T-helper 17 cell (primary cell): ENCODE data around the gene GIPC3. TPM values are rescaled to one million over a fixed set of nuclear protein-coding genes. Genes with fewer than 3 reads are reported as not detected.

Experiments
- ATAC-seq: fragments of 150-1000 bp; cut with Tn5 transposase; 2 replicates; pipeline ENCODE4 v1.10.0; 2021; ENCODE audit warnings: mild to moderate bottlenecking, moderate library complexity
- DNase-seq, 3 donors: peaks; one replicate each; pipeline versions ENCODE4 v3.0.0 to v3.0.0-alpha.2; 2020 to 2021
- H3K9me3 ChIP-seq: one replicate; pipeline ENCODE4 v1.7.0; 2013; ENCODE audit warnings: low read length, mild to moderate bottlenecking; ENCODE audit not compliant: control insufficient read depth, poor library complexity, severe bottlenecking
- H3K27ac Mint-ChIP-seq: one replicate; pipeline ENCODE4 v1.8.0; 2022; ENCODE audit warnings: mild to moderate bottlenecking, moderate library complexity, mixed read lengths
- H3K27me3 Mint-ChIP-seq: one replicate; pipeline ENCODE4 v1.8.0; 2022; ENCODE audit warnings: mixed read lengths
- H3K36me3 Mint-ChIP-seq: one replicate; pipeline ENCODE4 v1.8.0; 2022; ENCODE audit warnings: low read depth, mixed read lengths
- H3K4me1 Mint-ChIP-seq: one replicate; pipeline ENCODE4 v1.8.0; 2022; ENCODE audit warnings: mild to moderate bottlenecking, mixed read lengths
- H3K4me3 Mint-ChIP-seq: one replicate; pipeline ENCODE4 v1.8.0; 2022; ENCODE audit warnings: mild to moderate bottlenecking, moderate library complexity, mixed read lengths
- total RNA-seq, 4 donors: library from RNA in 2 of 4; stranded (reverse) in 2 of 4; gene quantifications; one replicate each; pipeline ENCODE4 v1.2.3 and lab custom pipeline; 2022 to 2026

Gene GIPC3
- total RNA-seq, 2 donors from 2014 or later: 0.42 to 3.3 TPM

DNA sequence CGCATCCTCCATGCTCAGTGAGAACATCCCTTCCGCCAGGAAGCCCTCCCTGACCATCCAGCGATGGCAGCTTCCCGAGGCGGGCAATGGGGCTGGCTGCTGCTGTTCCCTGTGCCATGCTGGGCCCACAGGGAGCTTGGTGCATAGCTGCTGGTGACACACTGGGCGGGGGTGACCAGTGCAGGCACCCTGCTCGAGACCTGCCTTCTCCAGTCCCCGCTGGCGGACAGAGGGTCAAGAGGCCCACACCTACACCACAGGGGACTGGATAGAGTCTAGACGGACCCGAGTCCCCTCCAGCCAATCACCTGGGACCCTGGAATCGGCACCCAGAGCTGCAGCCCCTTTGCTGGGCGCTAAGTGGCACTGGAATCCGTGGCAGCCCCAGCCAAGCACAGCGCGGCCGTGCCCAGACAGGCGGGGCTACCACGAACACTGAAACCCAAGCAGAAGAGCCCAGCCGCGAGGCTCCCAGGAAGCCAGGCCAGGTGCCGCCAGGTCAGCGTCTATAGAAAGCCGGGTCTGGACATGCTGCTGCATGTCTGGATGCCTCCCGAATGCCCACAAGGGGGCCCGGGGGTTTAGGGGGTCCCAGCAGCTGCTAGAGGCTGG is 30.4 kb downstream of the GIPC3 start:
- H3K27ac Mint-ChIP-seq: no peak overlapping the region
- no peaks in the 10 kb centered on the region for H3K27me3 Mint-ChIP-seq
- H3K36me3 Mint-ChIP-seq: no peaks in the 10 kb centered on the region
- ATAC-seq: no peak
- peaks cover 10% of the 10 kb centered on the region for H3K4me1 Mint-ChIP-seq
- no peak overlapping the region for H3K4me3 Mint-ChIP-seq
- DNase-seq: no peak
- H3K9me3 ChIP-seq: no peaks in the 10 kb centered on the region

GRCh38 chr19:3617463-3617862 is 32.2 kb downstream of the GIPC3 start:
- peak overlapping the region; percentile 34 for H3K27ac Mint-ChIP-seq
- no peak overlapping the region for H3K4me3 Mint-ChIP-seq
- no peak for ATAC-seq

DNA sequence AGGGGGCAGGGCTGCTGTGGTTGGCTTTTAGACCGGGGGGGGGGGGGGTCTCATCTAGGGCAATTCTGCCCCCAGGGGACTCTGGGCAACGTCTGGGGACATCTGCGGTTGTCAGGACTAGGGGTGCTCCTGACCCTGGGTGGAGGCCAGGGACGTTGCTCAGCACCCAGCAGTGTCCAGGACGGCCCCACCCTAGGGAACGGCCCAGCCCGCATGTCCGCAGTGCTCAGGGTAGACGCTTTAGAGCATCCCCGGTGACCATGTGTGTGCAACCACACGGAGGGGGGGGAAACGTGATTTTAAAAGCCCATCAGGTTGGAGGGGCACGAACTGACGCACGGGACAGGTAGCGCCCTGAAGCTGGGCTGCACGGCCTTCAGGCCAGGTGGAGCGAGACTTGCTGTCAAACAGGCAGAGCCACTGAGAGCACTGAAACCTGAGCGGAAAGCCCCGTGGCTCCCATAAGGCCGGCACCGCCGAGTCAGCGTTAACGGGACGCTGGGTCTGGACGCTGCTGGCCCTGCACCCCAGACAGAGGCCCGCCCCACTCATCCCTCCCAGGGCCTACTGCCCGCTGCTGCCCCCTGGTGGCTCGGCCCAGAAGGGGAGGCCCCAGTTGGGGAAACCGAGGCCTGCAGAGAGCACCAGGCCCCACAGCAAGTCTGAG is 33.0 kb downstream of the GIPC3 start:
- no peak overlapping the region for H3K27ac Mint-ChIP-seq
- H3K36me3 Mint-ChIP-seq: no peaks in the 10 kb centered on the region
- peaks cover 12% of the 10 kb centered on the region for H3K4me1 Mint-ChIP-seq
- H3K27me3 Mint-ChIP-seq: no peaks in the 10 kb centered on the region
- peak; percentile 24 to 57 (median 34) for DNase-seq
- ATAC-seq: peak; percentile 77
- H3K9me3 ChIP-seq: no peaks in the 10 kb centered on the region
- no peak overlapping the region for H3K4me3 Mint-ChIP-seq

More at GRCh38 chr19:3617463-3617862, 32.2 kb downstream of the GIPC3 start:
- Mint-ChIP-seq H3K27me3 (no peaks in the 10 kb centered on the region), H3K36me3 (no peaks in the 10 kb centered on the region), H3K4me1 (peaks cover 12% of the 10 kb centered on the region)
- DNase-seq: no peak
- no peaks in the 10 kb centered on the region for H3K9me3 ChIP-seq

DNA sequence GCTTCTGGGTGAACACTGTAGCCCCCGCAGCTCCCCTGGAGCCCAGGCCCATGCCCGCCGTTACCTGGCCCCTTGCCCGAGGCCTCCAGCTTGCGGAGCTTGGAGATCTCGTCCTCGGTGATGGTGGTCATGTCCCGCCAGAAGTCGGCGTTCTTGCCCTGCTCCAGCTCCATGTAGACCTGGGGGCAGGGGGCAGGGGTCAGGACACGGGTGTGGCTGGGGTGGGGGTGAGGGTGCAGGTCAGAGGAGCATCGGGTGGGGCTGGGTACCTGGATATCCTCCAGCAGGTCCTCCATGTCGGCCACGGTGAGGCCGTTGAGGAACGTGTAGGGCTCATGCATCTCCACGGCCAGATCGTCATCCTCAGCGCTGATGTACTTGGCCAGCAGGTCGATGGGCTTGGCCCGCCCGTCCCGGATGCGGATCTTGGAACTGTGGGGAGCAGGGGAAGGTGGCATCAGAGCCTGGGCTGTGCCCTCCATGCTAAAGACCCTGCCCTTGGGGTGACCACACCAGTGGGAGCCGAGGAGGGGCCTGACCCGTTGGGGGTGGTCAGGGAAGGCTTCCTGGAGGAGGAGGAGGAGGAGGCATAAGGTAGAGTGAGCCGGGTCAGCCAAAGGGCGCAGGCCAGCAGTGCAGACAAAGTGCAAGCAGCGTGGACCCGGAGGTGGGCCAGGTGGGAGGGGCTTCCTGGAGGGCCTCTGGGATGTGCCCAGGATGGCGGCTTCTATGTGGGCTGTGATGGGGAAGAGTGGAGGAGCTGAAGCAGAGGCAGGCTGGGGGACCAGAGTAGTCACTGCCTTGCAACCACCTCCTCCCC is 33.7 kb downstream of the GIPC3 start:
- Mint-ChIP-seq H3K4me3 (no peak overlapping the region), H3K36me3 (no peaks in the 10 kb centered on the region), H3K4me1 (peaks cover 13% of the 10 kb centered on the region), H3K27me3 (no peaks in the 10 kb centered on the region), H3K27ac (no peak overlapping the region)
- no peaks in the 10 kb centered on the region for H3K9me3 ChIP-seq
- ATAC-seq (no peak), DNase-seq (no peak)

DNA sequence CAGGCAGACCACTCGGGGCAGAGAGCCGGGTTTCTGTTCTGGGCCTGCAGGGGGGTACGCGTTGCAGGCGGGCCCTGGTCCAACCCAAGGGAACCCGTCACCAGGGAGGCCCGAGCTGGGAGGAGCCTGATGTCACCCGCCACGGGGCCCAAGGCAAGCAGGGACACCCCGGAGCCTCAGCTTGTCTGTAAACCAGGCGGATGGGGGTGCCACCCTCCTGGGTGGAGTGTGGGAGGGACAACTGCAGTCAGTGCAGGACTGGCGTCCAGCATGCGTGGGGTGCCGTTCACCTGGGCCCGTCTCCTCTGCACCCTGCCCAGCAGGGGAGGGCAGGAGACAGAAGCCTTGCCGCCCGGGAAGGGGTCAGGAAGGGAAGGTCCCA is 34.3 kb downstream of the GIPC3 start:
- H3K4me3 Mint-ChIP-seq: no peak overlapping the region
- no peaks in the 10 kb centered on the region for H3K36me3 Mint-ChIP-seq
- no peaks in the 10 kb centered on the region for H3K9me3 ChIP-seq
- no peak overlapping the region for H3K27ac Mint-ChIP-seq
- peaks cover 19% of the 10 kb centered on the region for H3K4me1 Mint-ChIP-seq
- DNase-seq (no peak), ATAC-seq (no peak)
- H3K27me3 Mint-ChIP-seq: no peaks in the 10 kb centered on the region

DNA sequence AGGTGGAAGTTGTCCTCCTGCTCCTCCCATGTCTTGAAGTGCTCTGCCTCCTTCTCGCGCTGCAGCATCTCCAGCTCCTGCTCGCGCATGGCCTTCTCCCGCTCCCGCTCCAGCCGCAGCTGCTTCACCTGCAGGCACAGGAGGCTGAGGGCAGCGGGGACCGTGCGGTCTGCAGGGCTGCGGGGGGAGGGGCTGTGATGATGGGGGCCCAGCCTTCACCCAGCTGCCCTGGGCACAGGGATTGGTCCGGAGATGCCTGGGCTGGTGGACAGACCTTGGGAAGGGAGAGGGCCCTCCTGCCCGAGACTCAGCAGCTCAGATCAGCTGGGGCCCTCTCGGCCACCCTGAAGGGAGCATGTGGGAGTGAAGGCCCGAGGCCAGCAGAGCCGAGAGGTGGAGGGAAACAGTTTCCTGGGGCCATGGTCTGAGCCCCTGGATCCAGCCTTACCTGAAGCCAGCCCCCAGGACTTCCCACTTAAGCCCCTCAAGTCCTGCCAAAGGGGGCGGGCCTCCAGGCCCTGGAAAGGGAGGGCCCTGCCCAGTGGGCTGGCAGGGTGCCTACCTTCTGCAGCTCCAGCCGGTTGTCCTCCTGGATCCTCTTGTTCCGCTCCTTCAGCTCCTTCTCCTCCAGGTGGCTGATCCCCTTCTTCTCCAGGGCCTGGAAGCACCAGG is 35.0 kb downstream of the GIPC3 start:
- Mint-ChIP-seq H3K27me3 (no peaks in the 10 kb centered on the region), H3K4me1 (peaks cover 20% of the 10 kb centered on the region), H3K4me3 (no peak overlapping the region), H3K36me3 (no peaks in the 10 kb centered on the region), H3K27ac (no peak overlapping the region)
- DNase-seq (no peak), ATAC-seq (no peak)
- no peaks in the 10 kb centered on the region for H3K9me3 ChIP-seq

DNA sequence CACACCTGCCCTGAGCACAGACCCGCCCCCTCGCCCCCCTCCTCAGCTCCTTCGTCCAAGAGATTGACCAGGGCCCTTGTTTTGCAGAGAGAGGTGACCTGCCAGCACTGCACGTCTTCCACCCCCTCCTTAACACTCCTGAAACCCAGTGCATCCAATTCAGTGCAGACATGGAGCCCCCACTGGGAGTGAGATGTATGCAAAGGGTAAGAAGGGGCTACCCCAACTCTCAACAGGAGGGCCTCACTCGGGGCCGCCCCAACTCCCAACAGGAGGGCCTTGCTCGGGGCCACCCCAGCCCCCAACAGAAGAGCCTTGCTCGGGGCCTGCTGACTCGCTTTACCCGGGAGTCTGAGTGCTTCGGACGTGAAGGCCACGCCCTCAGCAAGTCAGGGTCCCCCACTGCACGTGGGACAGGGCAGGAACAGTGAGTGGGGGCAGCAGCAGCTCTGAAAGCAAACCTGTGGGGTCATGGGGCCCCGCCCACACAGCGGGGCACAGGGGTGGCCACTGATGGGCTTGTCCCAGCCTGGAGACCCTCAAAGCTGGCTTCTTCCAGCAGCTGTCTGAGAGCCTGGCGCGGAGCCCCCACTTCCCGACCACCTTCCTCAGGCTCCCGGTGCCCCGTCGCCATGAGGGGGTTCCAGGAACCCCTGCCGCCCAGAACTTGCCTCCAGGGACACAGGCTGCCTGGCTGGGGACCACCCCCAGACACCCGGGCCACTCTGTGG is 35.7 kb downstream of the GIPC3 start:
- ATAC-seq: no peak
- no peaks in the 10 kb centered on the region for H3K9me3 ChIP-seq
- Mint-ChIP-seq H3K27ac (no peak overlapping the region), H3K4me3 (no peak overlapping the region), H3K4me1 (peaks cover 21% of the 10 kb centered on the region), H3K36me3 (no peaks in the 10 kb centered on the region), H3K27me3 (no peaks in the 10 kb centered on the region)
- DNase-seq: no peak

DNA sequence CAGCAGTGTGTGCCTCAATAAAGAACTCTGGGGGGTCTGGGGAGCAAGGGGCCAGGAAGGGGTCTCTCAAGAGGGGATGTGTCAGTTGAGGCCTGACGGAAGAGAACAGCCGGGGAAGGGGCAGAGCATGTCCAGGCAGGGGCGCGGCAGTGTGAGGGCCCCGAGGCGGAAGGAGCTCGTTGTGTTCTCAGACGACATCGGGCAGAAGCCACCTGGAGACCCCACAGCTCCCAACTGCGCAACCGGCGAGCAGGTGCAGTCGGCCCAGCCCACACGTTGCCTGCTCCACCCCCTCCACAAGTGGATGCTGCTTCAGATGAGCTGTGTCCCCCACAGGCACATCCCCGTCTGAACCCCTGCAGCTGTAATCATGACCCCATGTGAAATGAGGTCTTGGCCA is 36.4 kb downstream of the GIPC3 start:
- no peaks in the 10 kb centered on the region for H3K27me3 Mint-ChIP-seq
- ATAC-seq (no peak), DNase-seq (no peak)
- peaks cover 27% of the 10 kb centered on the region for H3K4me1 Mint-ChIP-seq
- H3K27ac Mint-ChIP-seq: no peak overlapping the region
- H3K4me3 Mint-ChIP-seq: no peak overlapping the region
- H3K36me3 Mint-ChIP-seq: no peaks in the 10 kb centered on the region
- H3K9me3 ChIP-seq: no peaks in the 10 kb centered on the region

DNA sequence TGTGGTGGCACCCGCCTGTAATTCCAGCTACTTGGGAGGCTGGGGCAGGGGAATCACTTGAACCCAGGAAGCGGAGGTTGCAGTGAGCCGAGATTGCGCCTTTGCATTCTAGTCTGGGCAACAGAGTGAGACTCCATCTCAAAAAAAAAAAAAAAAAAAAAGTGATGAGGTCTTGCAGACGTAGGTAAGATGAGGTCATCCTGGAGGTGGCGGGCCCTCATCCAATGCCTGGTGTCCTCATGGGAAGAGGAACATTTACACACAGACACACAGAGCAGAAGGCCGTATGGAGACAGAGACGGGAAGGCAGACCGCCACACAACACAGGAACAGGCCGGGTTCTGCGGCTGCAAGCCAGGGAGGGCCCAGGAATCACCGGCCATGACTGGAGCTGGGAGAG is 36.9 kb downstream of the GIPC3 start:
- H3K4me3 Mint-ChIP-seq: peak overlapping the region; percentile 7

GRCh38 chr19:3623716-3624115 is 38.4 kb downstream of the GIPC3 start:
- Mint-ChIP-seq H3K4me1 (peaks cover 23% of the 10 kb centered on the region), H3K27me3 (no peaks in the 10 kb centered on the region), H3K27ac (no peak overlapping the region), H3K4me3 (no peak overlapping the region), H3K36me3 (no peaks in the 10 kb centered on the region)
- ATAC-seq: no peak
- no peaks in the 10 kb centered on the region for H3K9me3 ChIP-seq
- DNase-seq: no peak

More for the DNA sequence above, 36.9 kb downstream of the GIPC3 start:
- no peak for ATAC-seq
- no peaks in the 10 kb centered on the region for H3K36me3 Mint-ChIP-seq
- no peak for DNase-seq
- H3K9me3 ChIP-seq: no peaks in the 10 kb centered on the region
- no peaks in the 10 kb centered on the region for H3K27me3 Mint-ChIP-seq
- no peak overlapping the region for H3K27ac Mint-ChIP-seq
- peaks cover 28% of the 10 kb centered on the region for H3K4me1 Mint-ChIP-seq

DNA sequence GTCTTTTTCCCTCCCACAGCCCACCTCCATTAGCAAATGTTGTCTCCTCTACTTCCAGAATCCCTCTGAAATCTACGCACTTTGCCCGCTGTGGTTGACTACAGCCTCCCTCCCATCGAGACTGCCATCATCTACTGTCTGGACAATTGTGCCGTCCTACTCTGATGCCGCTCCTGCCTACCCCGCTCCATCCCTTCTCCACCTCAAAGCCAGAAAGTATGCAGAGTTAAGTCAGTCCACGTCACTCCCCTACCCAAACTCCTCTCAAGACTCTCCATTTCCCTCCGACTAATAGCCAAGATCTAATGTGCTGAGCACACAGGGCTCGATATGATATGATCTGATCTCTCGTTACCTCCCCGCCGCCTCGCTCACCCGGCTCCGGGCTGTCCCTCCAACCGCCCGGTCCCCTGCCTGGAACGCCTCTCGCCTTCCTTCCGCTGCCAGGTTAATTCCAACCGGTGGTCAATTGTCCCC is 40.8 kb downstream of the GIPC3 start:
- H3K9me3 ChIP-seq: no peaks in the 10 kb centered on the region
- Mint-ChIP-seq H3K36me3 (no peaks in the 10 kb centered on the region), H3K4me1 (peaks cover 21% of the 10 kb centered on the region), H3K27me3 (no peaks in the 10 kb centered on the region), H3K27ac (peak overlapping the region; percentile 88), H3K4me3 (peak overlapping the region; percentile 99)
- DNase-seq (no peak), ATAC-seq (no peak)

DNA sequence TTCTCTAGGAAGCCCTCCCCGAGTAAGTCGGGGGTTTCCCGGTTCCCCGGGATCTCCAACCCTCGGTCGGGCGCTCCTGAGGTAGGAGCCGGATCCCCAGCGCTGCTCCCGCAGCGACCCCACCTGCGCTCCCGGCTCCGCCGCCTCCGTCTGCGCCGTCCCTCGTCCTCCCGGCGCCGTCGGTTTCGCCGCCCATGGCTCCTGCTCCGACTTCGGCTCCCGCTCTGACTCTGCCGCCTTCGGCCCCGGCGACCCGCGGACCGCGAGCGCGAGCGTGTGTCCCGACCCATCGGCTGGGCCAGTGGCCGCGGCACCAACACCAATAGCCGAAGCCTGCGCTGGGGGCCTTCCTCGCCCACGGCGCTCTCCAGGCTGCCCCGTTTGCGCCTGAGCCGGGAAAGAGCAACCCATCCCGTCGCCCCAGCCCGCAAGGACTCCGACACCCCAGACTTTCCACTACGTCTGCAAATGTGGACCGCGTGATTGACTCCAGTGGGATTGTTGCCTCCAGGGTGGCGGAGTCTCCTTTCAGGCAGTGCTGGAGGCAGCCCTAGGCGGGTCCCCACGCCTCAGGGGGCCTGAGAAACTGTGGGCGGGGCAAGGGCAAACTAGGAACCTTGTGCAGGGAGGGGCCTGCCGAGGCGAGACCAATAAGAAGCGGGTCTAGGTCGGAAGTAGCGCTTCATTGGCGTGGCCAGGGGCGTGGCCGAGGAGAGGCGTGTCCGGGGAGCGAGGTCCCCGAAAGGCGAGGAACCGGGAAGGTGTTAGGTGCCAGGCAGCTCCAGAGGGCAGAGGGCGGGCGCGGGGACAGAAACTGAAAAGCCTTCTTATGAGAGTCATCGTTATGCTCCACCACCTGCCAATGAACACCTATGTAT is 41.4 kb downstream of the GIPC3 start, which contains the start of gene CACTIN:
Gene CACTIN (minus strand): TSS at position 318 of the 878 bp plus-strand sequence. CDS start 28 bp downstream, at position 290.
- Mint-ChIP-seq H3K27me3 (no peaks in the 10 kb centered on the region), H3K27ac (peak within 1 kb of the TSS; percentile 88), H3K4me3 (peak within 1 kb of the TSS; percentile 99), H3K4me1 (peaks cover 21% of the 10 kb centered on the region), H3K36me3 (no peaks in the 10 kb centered on the region)
- ATAC-seq: peak; percentile 97
- H3K9me3 ChIP-seq: no peaks in the 10 kb centered on the region
- DNase-seq: peak; percentile 97 to 98 (median 98)
